GM12878 (cell line): Measurements from ENCODE around the gene HBP1. TPM values are rescaled to one million over a fixed set of nuclear protein-coding genes. Genes with fewer than 3 reads are reported as not detected.

Experiments
- ATAC-seq: fragments of 200-7000 bp; cut with Tn5 transposase; 3 replicates; pipeline ENCODE4 v1.9.1; 2020; ENCODE audit warnings: mild to moderate bottlenecking, moderate library complexity
- BruUV-seq: library from RNA; stranded (reverse); fragments of 400-500 nt; replicated peaks from 2 replicates; lab custom pipeline; 2021; lab: Mats Ljungman, UMichigan
- CTCF ChIA-PET: fragments of 300-600 bp; sonication (Branson Sonifier 250); formaldehyde crosslinking; extraction: SDS; loops from one replicate; lab custom pipeline; 2021; ENCODE audit warnings: inconsistent platforms; lab: Yijun Ruan, JAX
- POLR2A ChIA-PET: fragments of 350-600 bp; formaldehyde crosslinking; extraction: SDS; loops from one replicate; lab custom pipeline; 2021; ENCODE audit warnings: inconsistent platforms; lab: Charles Lee
- RAD21 ChIA-PET: fragments of 300-600 bp; sonication (Branson Sonifier 250); formaldehyde crosslinking; loops from one replicate; lab custom pipeline; 2023; ENCODE audit warnings: antibody characterized with exemption; ENCODE audit not compliant: unreplicated experiment; lab: Charles Lee
- SMC1A ChIA-PET: fragments of 300-600 bp; sonication (Branson Sonifier 250); formaldehyde crosslinking; loops from one replicate; lab custom pipeline; 2023; ENCODE audit not compliant: unreplicated experiment, uncharacterized antibody; lab: Charles Lee
- DNase-seq: peaks from one replicate; pipeline ENCODE4 v3.0.0-alpha.2; 2011; ENCODE audit warnings: low read depth, low spot score
- FAIRE-seq: peaks from 3 replicates; lab custom pipeline; 2011; peaks lifted over from hg19 to GRCh38; lab: Jason Lieb, UNC
- H2AFZ ChIP-seq: 2 replicates; pipeline ENCODE4 v1.6.0; 2011; ENCODE audit warnings: low read depth, low read length, control low read depth; ENCODE audit not compliant: control insufficient read depth
- H3K27ac ChIP-seq: 2 replicates; pipeline ENCODE4 v1.5.1; 2011; ENCODE audit warnings: control low read depth; ENCODE audit not compliant: control insufficient read depth, insufficient read depth
- H3K27me3 ChIP-seq, 2 experiments: replicated peaks in 1 of 2; 2 replicates each; pipeline versions ENCODE4 v1.6.0 to v1.6.1; 2011; ENCODE audit warnings: low read length in 1 of 2; ENCODE audit not compliant: control insufficient read depth in 2 of 2, insufficient read depth in 2 of 2
- H3K36me3 ChIP-seq, 2 experiments: 2 replicates each; pipeline ENCODE4 v1.5.1; 2011; ENCODE audit warnings: low read length in 1 of 2; ENCODE audit not compliant: control insufficient read depth in 2 of 2, insufficient read depth in 2 of 2
- H3K4me1 ChIP-seq: 2 replicates; pipeline ENCODE4 v1.6.1; 2011; ENCODE audit warnings: mild to moderate bottlenecking, low read length, moderate library complexity, mixed read lengths; ENCODE audit not compliant: control insufficient read depth, insufficient read depth
- H3K4me2 ChIP-seq: 2 replicates; pipeline ENCODE4 v1.6.0; 2011; ENCODE audit warnings: control low read depth; ENCODE audit not compliant: control insufficient read depth, insufficient read depth
- H3K4me3 ChIP-seq: fragments of 200-600 bp; sonication (generic); 2 replicates; pipeline ENCODE4 v1.5.1; 2016
- H3K79me2 ChIP-seq: 2 replicates; pipeline ENCODE4 v1.6.0; 2011; ENCODE audit warnings: low read length; ENCODE audit not compliant: control insufficient read depth, insufficient read depth
- H3K9ac ChIP-seq: 2 replicates; pipeline ENCODE4 v1.8.0; 2011; ENCODE audit warnings: low read length, control low read depth, mixed read lengths; ENCODE audit not compliant: control insufficient read depth, insufficient read depth
- H3K9me3 ChIP-seq: replicated peaks from 3 replicates; pipeline ENCODE4 v1.5.1; 2011; ENCODE audit warnings: mild to moderate bottlenecking, low read length; ENCODE audit not compliant: control insufficient read depth, insufficient read depth
- H4K20me1 ChIP-seq: 2 replicates; pipeline ENCODE4 v1.6.0; 2011; ENCODE audit not compliant: control insufficient read depth, insufficient read depth
- CBX3 ChIP-seq: fragments of 200-600 bp; sonication (generic); IDR thresholded peaks from 2 replicates; pipeline ENCODE4 v1.6.1; 2016; ENCODE audit warnings: low read depth, borderline replicate concordance
- DPF2 ChIP-seq: fragments of 450-650 bp; IDR thresholded peaks from 2 replicates; pipeline ENCODE4 v1.6.1; 2017; ENCODE audit warnings: mild to moderate bottlenecking
- EGR1 ChIP-seq, 2 experiments: IDR thresholded peaks; 1 replicate in 1 of 2; 2 replicates in 1 of 2; pipeline ENCODE4 v1.6.1; 2011 to 2012; ENCODE audit warnings: low read depth in 2 of 2, low read length in 2 of 2, borderline replicate concordance in 1 of 2, mild to moderate bottlenecking in 1 of 2, moderate library complexity in 1 of 2
- JUNB ChIP-seq: IDR thresholded peaks from 2 replicates; pipeline ENCODE4 v1.6.1; 2016; ENCODE audit warnings: antibody characterized with exemption, mild to moderate bottlenecking
- NBN ChIP-seq: fragments of 450-650 bp; IDR thresholded peaks from 2 replicates; pipeline ENCODE4 v1.6.1; 2016
- PML ChIP-seq: IDR thresholded peaks from 2 replicates; pipeline ENCODE4 v1.6.1; 2012; ENCODE audit warnings: low read length, inconsistent platforms
- SIN3A ChIP-seq: IDR thresholded peaks from 2 replicates; pipeline ENCODE4 v1.6.1; 2012; ENCODE audit warnings: low read depth, low read length, improper control_type of control experiment
- SMC3 ChIP-seq: IDR thresholded peaks from 2 replicates; pipeline ENCODE4 v1.6.1; 2011; ENCODE audit warnings: low read length, improper control_type of control experiment, borderline replicate concordance
- YBX1 ChIP-seq: fragments of 450-650 bp; IDR thresholded peaks from 2 replicates; pipeline ENCODE4 v1.6.1; 2016; ENCODE audit warnings: antibody characterized with exemption
- ZNF274 ChIP-seq: IDR thresholded peaks from one replicate; pipeline ENCODE4 v1.8.0; 2011; ENCODE audit not compliant: insufficient read length, insufficient read depth
- ZNF622 ChIP-seq: fragments of 450-650 bp; IDR thresholded peaks from 2 replicates; pipeline ENCODE4 v1.6.1; 2017; ENCODE audit warnings: mild to moderate bottlenecking, inconsistent platforms
- WGBS: methylation state at CpG from one replicate; pipeline ENCODE4 v1.1.6; 2016; ENCODE audit warnings: low lambda C conversion rate; ENCODE audit not compliant: insufficient replicate concordance, insufficient coverage; ENCODE audit errors: missing lambda C conversion rate; 5-methylcytosine and 5-hydroxymethylcytosine counted together
- in situ Hi-C: fragments of 300-500 bp; cut with MboI; formaldehyde crosslinking; loops from 9 replicates; pipeline ENCODE4 v1.14.3; 2018; ENCODE audit warnings: mixed read lengths
- intact Hi-C: fragments of 100-400 bp; cut with micrococcal nuclease; formaldehyde crosslinking; loops from one replicate; pipeline ENCODE4 v1.14.2; 2022; ENCODE audit not compliant: unreplicated experiment
- polyA plus RNA-seq, 11 experiments: library from polyadenylated mRNA; depleted of rRNA in 4 of 11; unstranded in 6 of 11; stranded (reverse) in 5 of 11; fragments of >200 nt; fragmentation: Nextera tagmentation in 4 of 11; fragmentation: Illumina TruSeq in 1 of 11; extraction: Ambion mirVana in 4 of 11; extraction: Trizol in 1 of 11; gene quantifications; 1 replicate in 1 of 11; 2 replicates in 10 of 11; pipeline versions ENCODE4 v1.2.1 to v1.2.3, GENCODE V29; 2011 to 2016; ENCODE audit warnings: inconsistent platforms in 2 of 11, missing spikeins in 2 of 11, low read depth in 1 of 11
- total RNA-seq, 4 experiments: library from RNA; depleted of rRNA in 3 of 4; stranded (reverse); fragments of >200 nt in 3 of 4; fragmentation: Illumina TruSeq in 1 of 4; extraction: Trizol in 1 of 4; gene quantifications; 2 replicates each; pipeline versions ENCODE4 v1.2.1 to v1.2.3, GENCODE V29; 2013 to 2021
- TF ChIP-seq, protein P1 (sequence below), 3 experiments: IDR thresholded peaks in 2 of 3; conservative IDR thresholded peaks in 1 of 3; 2 replicates each; pipeline ENCODE4 v1.5.1; 2011; ENCODE audit warnings: low read depth in 3 of 3, low read length in 3 of 3, mild to moderate bottlenecking in 3 of 3, control low read depth in 2 of 3, moderate library complexity in 2 of 3, inconsistent platforms in 1 of 3, mixed read lengths in 1 of 3; ENCODE audit not compliant: control insufficient read depth in 2 of 3, insufficient read depth in 1 of 3; ENCODE audit errors: extremely low read depth in 1 of 3
- TF ChIP-seq, protein P2 (sequence below): fragments of 450-650 bp; IDR thresholded peaks from 2 replicates; pipeline ENCODE4 v1.6.1; 2018; ENCODE audit warnings: borderline replicate concordance, mild to moderate bottlenecking; ENCODE audit not compliant: partially characterized antibody
- TF ChIP-seq, protein P3 (sequence below): fragments of 150-350 bp; IDR thresholded peaks from 2 replicates; pipeline ENCODE4 v1.6.1; 2016; ENCODE audit warnings: low read depth, low read length

The HBP1 gene
- total and polyA plus RNA-seq, 10 of the 15 experiments (the other 5 are each of a cell fraction or from before 2014, with no cell fraction given): 5.8 to 30.9 (median 9.4) TPM

DNA sequence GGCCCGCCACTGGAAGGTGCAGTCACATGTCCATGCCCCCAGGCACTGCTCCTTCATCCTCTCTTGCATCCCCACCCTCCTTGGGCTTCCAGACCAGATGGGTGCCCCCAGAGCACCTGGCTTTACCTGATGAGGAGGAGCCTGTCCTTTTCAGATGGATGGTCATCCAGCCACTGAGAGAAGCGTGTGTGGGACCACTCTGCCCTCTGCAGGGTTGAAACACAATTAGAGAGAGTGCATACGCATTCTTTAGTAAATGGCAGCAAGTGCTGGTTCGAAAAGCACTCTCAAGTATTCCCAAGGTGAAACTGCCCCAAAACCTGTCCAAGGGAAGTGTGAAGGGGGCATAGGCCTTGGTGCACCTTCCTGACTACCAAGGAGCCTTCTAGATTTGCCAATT, 41.6 kb downstream of the HBP1 start:
- SMC1A ChIA-PET: interaction anchor here (0.6 kb wide), 1 partner anchor 20 kb away, joined by 3 read pairs; no protein-coding TSS in a partner anchor
- peaks cover 2 to 9% of the 10 kb centered on the region in 2 experiments; a peak in 3 of 4 replicates for H3K36me3 ChIP-seq
- no peak for ATAC-seq
- POLR2A ChIA-PET: no interaction called here
- H3K79me2 ChIP-seq: no peaks in the 10 kb centered on the region
- no peak overlapping the region for H3K9ac ChIP-seq
- DNase-seq: no peak
- intact Hi-C loops: no loop called here
- FAIRE-seq: no peak
- CTCF ChIA-PET: no interaction called here
- H3K4me2 ChIP-seq: no peak overlapping the region
- H3K27me3 ChIP-seq: no peaks in the 10 kb centered on the region
- 86% methylated on average over 4 of the region's 4 CpGs for WGBS
- H3K4me3 ChIP-seq: no peak overlapping the region
- TF ChIP-seq, protein P1, sequence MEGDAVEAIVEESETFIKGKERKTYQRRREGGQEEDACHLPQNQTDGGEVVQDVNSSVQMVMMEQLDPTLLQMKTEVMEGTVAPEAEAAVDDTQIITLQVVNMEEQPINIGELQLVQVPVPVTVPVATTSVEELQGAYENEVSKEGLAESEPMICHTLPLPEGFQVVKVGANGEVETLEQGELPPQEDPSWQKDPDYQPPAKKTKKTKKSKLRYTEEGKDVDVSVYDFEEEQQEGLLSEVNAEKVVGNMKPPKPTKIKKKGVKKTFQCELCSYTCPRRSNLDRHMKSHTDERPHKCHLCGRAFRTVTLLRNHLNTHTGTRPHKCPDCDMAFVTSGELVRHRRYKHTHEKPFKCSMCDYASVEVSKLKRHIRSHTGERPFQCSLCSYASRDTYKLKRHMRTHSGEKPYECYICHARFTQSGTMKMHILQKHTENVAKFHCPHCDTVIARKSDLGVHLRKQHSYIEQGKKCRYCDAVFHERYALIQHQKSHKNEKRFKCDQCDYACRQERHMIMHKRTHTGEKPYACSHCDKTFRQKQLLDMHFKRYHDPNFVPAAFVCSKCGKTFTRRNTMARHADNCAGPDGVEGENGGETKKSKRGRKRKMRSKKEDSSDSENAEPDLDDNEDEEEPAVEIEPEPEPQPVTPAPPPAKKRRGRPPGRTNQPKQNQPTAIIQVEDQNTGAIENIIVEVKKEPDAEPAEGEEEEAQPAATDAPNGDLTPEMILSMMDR (IDR thresholded peaks at IDR 0.05 in 2 of 3, conservative IDR thresholded peaks at IDR 0.05 in 1 of 3; ENCODE audit: control insufficient read depth in 2 of 3, extremely low read depth in 1 of 3, insufficient read depth in 1 of 3, low read depth in 3 of 3, low read length in 3 of 3): no peak
- TF ChIP-seq NBN (no peak), JUNB (no peak), SMC3 (no peak), PML (no peak), DPF2 (no peak), CBX3 (no peak), ZNF622 (no peak), YBX1 (no peak), SIN3A (no peak), ZNF274 (no peak), EGR1 (IDR thresholded peaks at IDR 0.05; ENCODE audit: borderline replicate concordance in 1 of 2, low read depth in 2 of 2, low read length in 2 of 2) (no peak)
- TF ChIP-seq, protein P2, sequence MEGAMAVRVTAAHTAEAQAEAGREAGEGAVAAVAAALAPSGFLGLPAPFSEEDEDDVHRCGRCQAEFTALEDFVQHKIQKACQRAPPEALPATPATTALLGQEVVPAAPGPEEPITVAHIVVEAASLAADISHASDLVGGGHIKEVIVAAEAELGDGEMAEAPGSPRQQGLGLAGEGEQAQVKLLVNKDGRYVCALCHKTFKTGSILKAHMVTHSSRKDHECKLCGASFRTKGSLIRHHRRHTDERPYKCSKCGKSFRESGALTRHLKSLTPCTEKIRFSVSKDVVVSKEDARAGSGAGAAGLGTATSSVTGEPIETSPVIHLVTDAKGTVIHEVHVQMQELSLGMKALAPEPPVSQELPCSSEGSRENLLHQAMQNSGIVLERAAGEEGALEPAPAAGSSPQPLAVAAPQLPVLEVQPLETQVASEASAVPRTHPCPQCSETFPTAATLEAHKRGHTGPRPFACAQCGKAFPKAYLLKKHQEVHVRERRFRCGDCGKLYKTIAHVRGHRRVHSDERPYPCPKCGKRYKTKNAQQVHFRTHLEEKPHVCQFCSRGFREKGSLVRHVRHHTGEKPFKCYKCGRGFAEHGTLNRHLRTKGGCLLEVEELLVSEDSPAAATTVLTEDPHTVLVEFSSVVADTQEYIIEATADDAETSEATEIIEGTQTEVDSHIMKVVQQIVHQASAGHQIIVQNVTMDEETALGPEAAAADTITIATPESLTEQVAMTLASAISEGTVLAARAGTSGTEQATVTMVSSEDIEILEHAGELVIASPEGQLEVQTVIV: no peak
- TF ChIP-seq, protein P3, sequence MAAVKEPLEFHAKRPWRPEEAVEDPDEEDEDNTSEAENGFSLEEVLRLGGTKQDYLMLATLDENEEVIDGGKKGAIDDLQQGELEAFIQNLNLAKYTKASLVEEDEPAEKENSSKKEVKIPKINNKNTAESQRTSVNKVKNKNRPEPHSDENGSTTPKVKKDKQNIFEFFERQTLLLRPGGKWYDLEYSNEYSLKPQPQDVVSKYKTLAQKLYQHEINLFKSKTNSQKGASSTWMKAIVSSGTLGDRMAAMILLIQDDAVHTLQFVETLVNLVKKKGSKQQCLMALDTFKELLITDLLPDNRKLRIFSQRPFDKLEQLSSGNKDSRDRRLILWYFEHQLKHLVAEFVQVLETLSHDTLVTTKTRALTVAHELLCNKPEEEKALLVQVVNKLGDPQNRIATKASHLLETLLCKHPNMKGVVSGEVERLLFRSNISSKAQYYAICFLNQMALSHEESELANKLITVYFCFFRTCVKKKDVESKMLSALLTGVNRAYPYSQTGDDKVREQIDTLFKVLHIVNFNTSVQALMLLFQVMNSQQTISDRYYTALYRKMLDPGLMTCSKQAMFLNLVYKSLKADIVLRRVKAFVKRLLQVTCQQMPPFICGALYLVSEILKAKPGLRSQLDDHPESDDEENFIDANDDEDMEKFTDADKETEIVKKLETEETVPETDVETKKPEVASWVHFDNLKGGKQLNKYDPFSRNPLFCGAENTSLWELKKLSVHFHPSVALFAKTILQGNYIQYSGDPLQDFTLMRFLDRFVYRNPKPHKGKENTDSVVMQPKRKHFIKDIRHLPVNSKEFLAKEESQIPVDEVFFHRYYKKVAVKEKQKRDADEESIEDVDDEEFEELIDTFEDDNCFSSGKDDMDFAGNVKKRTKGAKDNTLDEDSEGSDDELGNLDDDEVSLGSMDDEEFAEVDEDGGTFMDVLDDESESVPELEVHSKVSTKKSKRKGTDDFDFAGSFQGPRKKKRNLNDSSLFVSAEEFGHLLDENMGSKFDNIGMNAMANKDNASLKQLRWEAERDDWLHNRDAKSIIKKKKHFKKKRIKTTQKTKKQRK: no peak
- TF ChIP-seq, all 136 proteins: peak for 0
- Histone ChIP-seq H3K27ac (no peak overlapping the region), H3K4me1 (no peaks in the 10 kb centered on the region), H3K9me3 (peaks cover 2% of the 10 kb centered on the region; the same call in 2 of the 3 replicates), H2AFZ (no peak overlapping the region), H4K20me1 (no peaks in the 10 kb centered on the region)
- no TSS peak for BruUV-seq
- in situ Hi-C loops: no loop called here
- RAD21 ChIA-PET: no interaction called here
